ENCODE measurements around the gene TMEM231. TPM values are rescaled to one million over a fixed set of nuclear protein-coding genes. Genes with fewer than 3 reads are reported as not detected.
A peak's percentile ranks its signal among the peaks of the same experiment; 100 is the strongest.

TMEM231 gene
- 6.9 TPM for total RNA-seq

GRCh38 chr16:75555707-75556430 is at the start of gene TMEM231:
TSS of gene TMEM231 (minus strand) at chr16:75556252. CDS start at chr16:75556209, 43 bp downstream.
- intact Hi-C loops (cut with DNase I) = no loop called here
- Histone ChIP-seq H3K4me3 (peak within 1 kb of the TSS; percentile 61 to 80), H3K27me3 (no peaks in the 10 kb centered on the region), H3K4me1 (peaks cover 9% of the 10 kb centered on the region), H3K36me3 (no peaks in the 10 kb centered on the region), H3K9me3 (no peaks in the 10 kb centered on the region), H3K27ac (peak within 1 kb of the TSS; percentile 80)
- TF ChIP-seq POLR2AphosphoS5 (IDR thresholded peaks at IDR 0.05; ENCODE audit: insufficient read depth in 1 of 2, low read depth in 1 of 2) (peak; percentile 67 to 76), CTCF (IDR thresholded peaks at IDR 0.05) (no peak)
- peak in 1 of 2 donors; percentile 96 for DNase-seq (ENCODE audit: extremely low spot score in 2 of 2)

GRCh38 chr16:75603241-75603640 is 47.2 kb upstream of the TMEM231 start:
- Histone ChIP-seq H3K27me3 (no peaks in the 10 kb centered on the region), H3K27ac (no peak overlapping the region), H3K4me3 (no peak overlapping the region), H3K9me3 (no peaks in the 10 kb centered on the region), H3K36me3 (peaks cover 0 to 67% of the 10 kb centered on the region in 2 donors), H3K4me1 (no peaks in the 10 kb centered on the region)
- intact Hi-C loops (cut with DNase I) = no loop called here
- TF ChIP-seq CTCF (IDR thresholded peaks at IDR 0.05) (no peak), POLR2AphosphoS5 (IDR thresholded peaks at IDR 0.05; ENCODE audit: insufficient read depth in 1 of 2, low read depth in 1 of 2) (no peak), POLR2A (IDR thresholded peaks at IDR 0.05) (no peak)
- no peak for DNase-seq (ENCODE audit: extremely low spot score in 2 of 2)

GRCh38 chr16:75599452-75600277 is 43.6 kb upstream of the TMEM231 start:
- Histone ChIP-seq H3K4me1 (no peaks in the 10 kb centered on the region), H3K27ac (no peak overlapping the region), H3K27me3 (no peaks in the 10 kb centered on the region), H3K4me3 (no peak overlapping the region), H3K9me3 (no peaks in the 10 kb centered on the region), H3K36me3 (peaks cover 0 to 58% of the 10 kb centered on the region in 2 donors)
- TF ChIP-seq POLR2A (IDR thresholded peaks at IDR 0.05) = no peak
- TF ChIP-seq POLR2AphosphoS5 (IDR thresholded peaks at IDR 0.05; ENCODE audit: insufficient read depth in 1 of 2, low read depth in 1 of 2) = no peak
- no peak for TF ChIP-seq CTCF (IDR thresholded peaks at IDR 0.05)
- intact Hi-C loops (cut with DNase I) = no loop called here
- no peak for DNase-seq (ENCODE audit: extremely low spot score in 2 of 2)

- Histone ChIP-seq H3K27me3 (no peaks in the 10 kb centered on the region), H3K4me1 (peaks cover 8% of the 10 kb centered on the region), H3K4me3 (no peak overlapping the region), H3K9me3 (no peaks in the 10 kb centered on the region), H3K36me3 (peaks cover 0 to 13% of the 10 kb centered on the region in 2 donors), H3K27ac (no peak overlapping the region)
- TF ChIP-seq POLR2AphosphoS5 (IDR thresholded peaks at IDR 0.05; ENCODE audit: insufficient read depth in 1 of 2, low read depth in 1 of 2) (no peak), POLR2A (IDR thresholded peaks at IDR 0.05) (no peak), CTCF (IDR thresholded peaks at IDR 0.05) (no peak)
- intact Hi-C loops (cut with DNase I) = no loop called here
- no peak for DNase-seq (ENCODE audit: extremely low spot score in 2 of 2)
Observed at GRCh38 chr16:75593825-75594820, 38.1 kb upstream of the TMEM231 start.

Measured in vagina (tissue), 2 donors.